ENCODE results near the gene SMIM35. TPM values are rescaled to one million over a fixed set of nuclear protein-coding genes. Genes with fewer than 3 reads are reported as not detected.

Gene SMIM35
- total and polyA plus RNA-seq, 7 donors, result 0.09 TPM; not detected in 6

GRCh38 chr11:118100691-118101232 lies 14.0 kb upstream of the SMIM35 start:
- no peak overlapping the region for H3K27ac ChIP-seq
- H3K36me3 ChIP-seq (ENCODE audit: insufficient read depth in 1 of 2, low read depth in 1 of 2), result no peaks in the 10 kb centered on the region
- 42 to 60% (median 49%) methylated on average over 3 of the region's 3 CpGs for WGBS, 3 donors
- intact Hi-C loops (cut with DNase I), result no loop called here
- H3K4me1 ChIP-seq, result peaks cover 11% of the 10 kb centered on the region
- no peak for TF ChIP-seq CTCF (IDR thresholded peaks at IDR 0.05)
- no peak overlapping the region for H3K4me3 ChIP-seq
- no peaks in the 10 kb centered on the region for H3K9me3 ChIP-seq
- H3K27me3 ChIP-seq (ENCODE audit: insufficient read depth in 3 of 3, low read length in 2 of 3), result no peaks in the 10 kb centered on the region
- ATAC-seq (peak; percentile 60 to 85 (median 72)), DNase-seq (no peak)

GRCh38 chr11:118099838-118100556 lies 13.2 kb upstream of the SMIM35 start:
- Histone ChIP-seq H3K4me1 (peaks cover 11% of the 10 kb centered on the region), H3K27me3 (ENCODE audit: insufficient read depth in 3 of 3, low read length in 2 of 3) (no peaks in the 10 kb centered on the region), H3K36me3 (ENCODE audit: insufficient read depth in 1 of 2, low read depth in 1 of 2) (no peaks in the 10 kb centered on the region), H3K27ac (no peak overlapping the region), H3K9me3 (no peaks in the 10 kb centered on the region), H3K4me3 (no peak overlapping the region)
- DNase-seq (no peak), ATAC-seq (peak; percentile 55 to 94 (median 91))
- TF ChIP-seq CTCF (IDR thresholded peaks at IDR 0.05), result no peak
- intact Hi-C loops (cut with DNase I), result no loop called here
- 55 to 76% (median 67%) methylated on average over 10 of the region's 10 CpGs for WGBS, 3 donors

- ATAC-seq, result no peak
- H3K36me3 ChIP-seq (ENCODE audit: insufficient read depth in 1 of 2, low read depth in 1 of 2), result no peaks in the 10 kb centered on the region
- no peak overlapping the region for H3K4me3 ChIP-seq
- DNase-seq, result no peak
- WGBS, 3 donors, result 69 to 80% (median 77%) methylated on average over 11 of the region's 11 CpGs
- no peaks in the 10 kb centered on the region for H3K27me3 ChIP-seq (ENCODE audit: insufficient read depth in 3 of 3, low read length in 2 of 3)
- intact Hi-C loops (cut with DNase I), result no loop called here
- H3K4me1 ChIP-seq, result peaks cover 11% of the 10 kb centered on the region
- H3K9me3 ChIP-seq, result no peaks in the 10 kb centered on the region
- no peak overlapping the region for H3K27ac ChIP-seq
- no peak for TF ChIP-seq CTCF (IDR thresholded peaks at IDR 0.05)
These were observed 12.5 kb upstream of the SMIM35 start for GRCh38 chr11:118098996-118099837.

- ATAC-seq, result no peak
These were observed 9.2 kb upstream of the SMIM35 start for GRCh38 chr11:118095967-118096367.

More at GRCh38 chr11:118095967-118096367, 9.2 kb upstream of the SMIM35 start:
- Histone ChIP-seq H3K4me1 (peaks cover 8% of the 10 kb centered on the region), H3K36me3 (ENCODE audit: insufficient read depth in 1 of 2, low read depth in 1 of 2) (no peaks in the 10 kb centered on the region), H3K9me3 (no peaks in the 10 kb centered on the region), H3K27ac (no peak overlapping the region), H3K27me3 (ENCODE audit: insufficient read depth in 3 of 3, low read length in 2 of 3) (no peaks in the 10 kb centered on the region), H3K4me3 (no peak overlapping the region)
- intact Hi-C loops (cut with DNase I), result no loop called here
- no peak for TF ChIP-seq CTCF (IDR thresholded peaks at IDR 0.05)
- 0 to 59% (median 48%) methylated on average over 1 of the region's 1 CpG for WGBS, 3 donors
- DNase-seq, result no peak

Measured in psoas muscle (tissue), 8 donors.